IMR-90 (cell line): ENCODE data around the gene STAB1.

Experiments used
- BHLHE40 ChIP-seq: fragments of 150-350 bp; IDR thresholded peaks from 2 replicates; pipeline ENCODE4 v1.6.1; 2016; ENCODE audit warnings: mild to moderate bottlenecking, low read depth, low read length
- FOS ChIP-seq: fragments of 150-350 bp; IDR thresholded peaks from 2 replicates; pipeline ENCODE4 v1.6.1; 2016; ENCODE audit warnings: low read depth, low read length
- MAZ ChIP-seq: IDR thresholded peaks from 2 replicates; pipeline ENCODE4 v1.6.1; 2012; ENCODE audit warnings: low read depth, mild to moderate bottlenecking, low read length, improper control_type of control experiment, moderate library complexity, borderline replicate concordance
- MXI1 ChIP-seq: IDR thresholded peaks from 2 replicates; pipeline ENCODE4 v1.6.1; 2012; ENCODE audit warnings: low read depth, mild to moderate bottlenecking, low read length, moderate library complexity, borderline replicate concordance
- NFE2L2 ChIP-seq: fragments of 150-350 bp; IDR thresholded peaks from 2 replicates; pipeline ENCODE4 v1.6.1; 2016; ENCODE audit warnings: low read depth, mild to moderate bottlenecking, low read length
- POLR2A ChIP-seq: IDR thresholded peaks from 2 replicates; pipeline ENCODE4 v1.6.1; 2012; ENCODE audit warnings: mild to moderate bottlenecking, low read depth, low read length
- RAD21 ChIP-seq: IDR thresholded peaks from 2 replicates; pipeline ENCODE4 v1.6.1; 2012; ENCODE audit warnings: low read length, improper control_type of control experiment
- RCOR1 ChIP-seq: IDR thresholded peaks from 2 replicates; pipeline ENCODE4 v1.6.1; 2012; ENCODE audit warnings: mild to moderate bottlenecking, low read length, improper control_type of control experiment; ENCODE audit not compliant: insufficient replicate concordance
- RFX5 ChIP-seq: IDR thresholded peaks from 2 replicates; pipeline ENCODE4 v1.8.0; 2012; ENCODE audit warnings: low read depth, mild to moderate bottlenecking, low read length, moderate library complexity
- TF ChIP-seq, protein P1 (sequence below): conservative IDR thresholded peaks from 2 replicates; pipeline ENCODE4 v1.5.1; 2012; ENCODE audit warnings: mild to moderate bottlenecking, low read depth, low read length, improper control_type of control experiment
- TF ChIP-seq, protein P2 (sequence below): fragments of 150-350 bp; IDR thresholded peaks from 2 replicates; pipeline ENCODE4 v1.6.1; 2017; ENCODE audit warnings: mild to moderate bottlenecking, antibody characterized with exemption, low read length, low read depth

DNA sequence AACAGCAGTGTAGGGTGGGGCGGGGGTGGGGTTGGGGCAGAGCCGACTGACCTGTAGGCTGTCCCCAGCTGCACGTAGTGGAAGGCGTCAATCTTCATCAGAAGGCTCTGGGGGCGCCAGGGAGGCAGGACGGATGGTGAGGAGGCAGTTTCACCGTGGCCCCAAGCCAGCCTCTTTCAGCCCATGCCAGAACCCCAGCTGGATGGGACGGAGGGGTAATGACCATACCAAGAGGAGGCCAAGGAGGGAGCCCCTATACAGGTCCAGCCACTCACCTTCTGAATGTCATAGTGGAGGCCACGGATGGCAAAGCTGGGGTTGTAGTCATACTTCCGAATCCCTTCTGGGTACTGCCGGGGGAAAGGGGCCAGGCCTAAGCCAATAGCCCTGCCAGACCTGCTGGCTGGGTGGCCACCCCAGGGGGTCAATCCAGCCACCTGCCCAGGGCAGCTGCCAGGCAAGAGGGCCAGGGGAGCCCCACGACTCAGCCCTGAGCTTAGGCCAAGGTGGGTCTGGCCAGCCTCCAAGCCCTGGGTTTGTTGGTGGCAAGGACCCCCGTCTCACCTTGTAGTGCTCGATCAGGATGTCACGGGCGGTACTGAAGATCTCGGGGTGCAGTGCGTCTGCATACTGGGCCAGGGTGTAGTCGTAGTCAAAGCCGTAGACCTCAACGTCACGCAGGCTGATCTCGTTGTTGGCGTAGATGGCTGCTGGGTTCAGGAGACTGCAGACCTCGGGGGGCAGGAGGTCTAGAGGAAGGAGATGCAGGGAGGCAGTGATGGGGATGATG, 33.6 kb downstream of the STAB1 start:
- no peak for TF ChIP-seq POLR2A
- TF ChIP-seq, protein P1, sequence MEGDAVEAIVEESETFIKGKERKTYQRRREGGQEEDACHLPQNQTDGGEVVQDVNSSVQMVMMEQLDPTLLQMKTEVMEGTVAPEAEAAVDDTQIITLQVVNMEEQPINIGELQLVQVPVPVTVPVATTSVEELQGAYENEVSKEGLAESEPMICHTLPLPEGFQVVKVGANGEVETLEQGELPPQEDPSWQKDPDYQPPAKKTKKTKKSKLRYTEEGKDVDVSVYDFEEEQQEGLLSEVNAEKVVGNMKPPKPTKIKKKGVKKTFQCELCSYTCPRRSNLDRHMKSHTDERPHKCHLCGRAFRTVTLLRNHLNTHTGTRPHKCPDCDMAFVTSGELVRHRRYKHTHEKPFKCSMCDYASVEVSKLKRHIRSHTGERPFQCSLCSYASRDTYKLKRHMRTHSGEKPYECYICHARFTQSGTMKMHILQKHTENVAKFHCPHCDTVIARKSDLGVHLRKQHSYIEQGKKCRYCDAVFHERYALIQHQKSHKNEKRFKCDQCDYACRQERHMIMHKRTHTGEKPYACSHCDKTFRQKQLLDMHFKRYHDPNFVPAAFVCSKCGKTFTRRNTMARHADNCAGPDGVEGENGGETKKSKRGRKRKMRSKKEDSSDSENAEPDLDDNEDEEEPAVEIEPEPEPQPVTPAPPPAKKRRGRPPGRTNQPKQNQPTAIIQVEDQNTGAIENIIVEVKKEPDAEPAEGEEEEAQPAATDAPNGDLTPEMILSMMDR: no peak
- TF ChIP-seq RAD21: no peak
- no peak for TF ChIP-seq RCOR1
- TF ChIP-seq BHLHE40: no peak
- TF ChIP-seq, protein P2, sequence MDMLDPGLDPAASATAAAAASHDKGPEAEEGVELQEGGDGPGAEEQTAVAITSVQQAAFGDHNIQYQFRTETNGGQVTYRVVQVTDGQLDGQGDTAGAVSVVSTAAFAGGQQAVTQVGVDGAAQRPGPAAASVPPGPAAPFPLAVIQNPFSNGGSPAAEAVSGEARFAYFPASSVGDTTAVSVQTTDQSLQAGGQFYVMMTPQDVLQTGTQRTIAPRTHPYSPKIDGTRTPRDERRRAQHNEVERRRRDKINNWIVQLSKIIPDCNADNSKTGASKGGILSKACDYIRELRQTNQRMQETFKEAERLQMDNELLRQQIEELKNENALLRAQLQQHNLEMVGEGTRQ: no peak
- TF ChIP-seq MXI1: no peak
- TF ChIP-seq MAZ: no peak
- TF ChIP-seq FOS: no peak
- TF ChIP-seq RFX5: no peak
- no peak for TF ChIP-seq NFE2L2
